H9 (cell line): Measurements from ENCODE around the gene SPATA3. TPM values are rescaled to one million over a fixed set of nuclear protein-coding genes. Genes with fewer than 3 reads are reported as not detected.

Experiments used
- DNase-seq: peaks from one replicate; pipeline ENCODE4 v3.0.0-alpha.2; 2017
- H2AFZ ChIP-seq: one replicate; pipeline ENCODE4 v1.6.1; 2013; ENCODE audit warnings: mild to moderate bottlenecking, low read length, control low read depth, moderate library complexity
- H2AK5ac ChIP-seq: 2 replicates; pipeline ENCODE4 v1.6.1; 2013; ENCODE audit warnings: low read length, control low read depth, mixed read lengths; ENCODE audit not compliant: insufficient read length
- H2BK120ac ChIP-seq: one replicate; pipeline ENCODE4 v1.6.1; 2013; ENCODE audit warnings: low read depth, mild to moderate bottlenecking, low read length, control low read depth, inconsistent platforms; ENCODE audit not compliant: poor library complexity, severe bottlenecking
- H2BK12ac ChIP-seq: 2 replicates; pipeline ENCODE4 v1.6.1; 2013; ENCODE audit warnings: low read length, control low read depth, mixed read lengths, low read depth; ENCODE audit not compliant: insufficient read length
- H2BK15ac ChIP-seq: 2 replicates; pipeline ENCODE4 v1.6.1; 2013; ENCODE audit warnings: low read depth, low read length, control low read depth
- H2BK20ac ChIP-seq: one replicate; pipeline ENCODE4 v1.6.1; 2013; ENCODE audit warnings: low read depth, mild to moderate bottlenecking, low read length, control low read depth, inconsistent platforms; ENCODE audit not compliant: poor library complexity, severe bottlenecking
- H2BK5ac ChIP-seq: 2 replicates; pipeline ENCODE4 v1.6.1; 2013; ENCODE audit warnings: low read length, control low read depth, mixed read lengths; ENCODE audit not compliant: insufficient read length
- H3K14ac ChIP-seq: 2 replicates; pipeline ENCODE4 v1.6.1; 2013; ENCODE audit warnings: low read length, control low read depth; ENCODE audit not compliant: insufficient read depth
- H3K18ac ChIP-seq: 2 replicates; pipeline ENCODE4 v1.6.1; 2013; ENCODE audit warnings: low read depth, mild to moderate bottlenecking, mixed read lengths, low read length, control low read depth; ENCODE audit not compliant: insufficient read length
- H3K23ac ChIP-seq: 2 replicates; pipeline ENCODE4 v1.6.1; 2013; ENCODE audit warnings: low read length, control low read depth, mixed read lengths, low read depth; ENCODE audit not compliant: insufficient read length
- H3K23me2 ChIP-seq: 2 replicates; pipeline ENCODE4 v1.6.1; 2013; ENCODE audit warnings: low read depth, mild to moderate bottlenecking, mixed read lengths, low read length, control low read depth; ENCODE audit not compliant: insufficient read length, poor library complexity, severe bottlenecking
- H3K27ac ChIP-seq: 2 replicates; pipeline ENCODE4 v1.5.1; 2013; ENCODE audit warnings: low read length, control low read depth, mixed read lengths, low read depth; ENCODE audit not compliant: insufficient read length
- H3K27me3 ChIP-seq: 2 replicates; pipeline ENCODE4 v1.6.1; 2013; ENCODE audit warnings: low read length, control low read depth, inconsistent platforms; ENCODE audit not compliant: insufficient read depth
- H3K4ac ChIP-seq: 2 replicates; pipeline ENCODE4 v1.6.1; 2013; ENCODE audit warnings: low read depth, mild to moderate bottlenecking, control low read depth, inconsistent platforms, low read length, moderate library complexity
- H3K4me1 ChIP-seq: 2 replicates; pipeline ENCODE4 v1.6.1; 2013; ENCODE audit warnings: low read length, control low read depth, inconsistent platforms; ENCODE audit not compliant: insufficient read depth
- H3K4me2 ChIP-seq: 2 replicates; pipeline ENCODE4 v1.6.1; 2013; ENCODE audit warnings: low read length, control low read depth, mixed read lengths; ENCODE audit not compliant: insufficient read length, insufficient read depth
- H3K56ac ChIP-seq: 2 replicates; pipeline ENCODE4 v1.6.1; 2013; ENCODE audit warnings: low read depth, mild to moderate bottlenecking, mixed read lengths, low read length, control low read depth; ENCODE audit not compliant: insufficient read length
- H3K79me1 ChIP-seq: 2 replicates; pipeline ENCODE4 v1.6.1; 2013; ENCODE audit warnings: low read depth, mild to moderate bottlenecking, moderate library complexity, low read length, control low read depth, inconsistent platforms; ENCODE audit not compliant: insufficient read depth, poor library complexity, severe bottlenecking
- H3K79me2 ChIP-seq: 2 replicates; pipeline ENCODE4 v1.6.1; 2013; ENCODE audit warnings: low read length, control low read depth, inconsistent platforms; ENCODE audit not compliant: insufficient read depth
- H3K9ac ChIP-seq: 2 replicates; pipeline ENCODE4 v1.6.1; 2013; ENCODE audit warnings: low read length, control low read depth, mixed read lengths; ENCODE audit not compliant: insufficient read length; ENCODE audit errors: extremely low read depth
- H3K9me3 ChIP-seq: one replicate; pipeline ENCODE4 v1.6.1; 2013; ENCODE audit warnings: low read depth, low read length, inconsistent platforms; ENCODE audit not compliant: control insufficient read depth
- H3T11ph ChIP-seq: one replicate; pipeline ENCODE4 v1.6.1; 2013; ENCODE audit warnings: mild to moderate bottlenecking, low read length, control low read depth, inconsistent platforms
- H4K20me1 ChIP-seq: one replicate; pipeline ENCODE4 v1.6.1; 2013; ENCODE audit not compliant: control insufficient read depth, insufficient read length, insufficient read depth
- H4K5ac ChIP-seq: 2 replicates; pipeline ENCODE4 v1.6.1; 2013; ENCODE audit warnings: low read depth, mild to moderate bottlenecking, mixed read lengths, low read length, control low read depth; ENCODE audit not compliant: insufficient read length
- H4K8ac ChIP-seq: replicated peaks from 2 replicates; pipeline ENCODE4 v1.6.1; 2013; ENCODE audit warnings: low read length, control low read depth, mixed read lengths, low read depth; ENCODE audit not compliant: insufficient read length
- H4K91ac ChIP-seq: 2 replicates; pipeline ENCODE4 v1.6.1; 2013; ENCODE audit warnings: low read depth, mild to moderate bottlenecking, moderate library complexity, mixed read lengths, low read length, control low read depth; ENCODE audit not compliant: insufficient read length
- H3K27ac Mint-ChIP-seq, 3 experiments: 2 replicates in 2 of 3; 3 replicates in 1 of 3; pipeline ENCODE4 v1.8.0; 2020 to 2021; ENCODE audit warnings: mixed read lengths in 3 of 3, mild to moderate bottlenecking in 1 of 3, moderate library complexity in 1 of 3
- H3K27me3 Mint-ChIP-seq: 2 replicates; pipeline ENCODE4 v1.8.0; 2021; ENCODE audit warnings: low read depth, mild to moderate bottlenecking, moderate library complexity, mixed read lengths
- H3K36me3 Mint-ChIP-seq, 3 experiments: 2 replicates in 2 of 3; 3 replicates in 1 of 3; pipeline ENCODE4 v1.8.0; 2020 to 2021; ENCODE audit warnings: low read depth in 3 of 3, mixed read lengths in 3 of 3; ENCODE audit not compliant: insufficient read depth in 1 of 3
- H3K4me1 Mint-ChIP-seq, 2 experiments: 2 replicates each; pipeline ENCODE4 v1.8.0; 2020; ENCODE audit warnings: mixed read lengths in 2 of 2
- H3K4me3 Mint-ChIP-seq, 2 experiments: 2 replicates in 1 of 2; 3 replicates in 1 of 2; pipeline ENCODE4 v1.8.0; 2020 to 2021; ENCODE audit warnings: mild to moderate bottlenecking in 2 of 2, mixed read lengths in 2 of 2, moderate library complexity in 1 of 2
- H3K9me3 Mint-ChIP-seq, 2 experiments: 2 replicates in 1 of 2; 3 replicates in 1 of 2; pipeline ENCODE4 v1.8.0; 2020; ENCODE audit warnings: mild to moderate bottlenecking in 2 of 2, mixed read lengths in 2 of 2, moderate library complexity in 1 of 2
- CTCF ChIP-seq: fragments of 200-600 bp; sonication (generic); conservative IDR thresholded peaks from 3 replicates; pipeline ENCODE4 v1.8.0; 2021; ENCODE audit warnings: antibody characterized with exemption, mild to moderate bottlenecking
- WGBS: extraction: QIAGEN DNeasy Blood & Tissue Kit; methylation state at CpG from one replicate; pipeline ENCODE4 v1.1.7; 2013; ENCODE audit warnings: missing lambda C conversion rate, low lambda C conversion rate, mixed read lengths; ENCODE audit not compliant: insufficient read length; ENCODE audit errors: extremely low coverage; 5-methylcytosine and 5-hydroxymethylcytosine counted together
- total RNA-seq: library from RNA; stranded (reverse); gene quantifications from 2 replicates; pipeline ENCODE4 v1.2.1, GENCODE V29; 2021

SPATA3 gene
- total RNA-seq, 1 experiment from 2014 or later, result not detected

GRCh38 chr2:230982126-230982525 lies 13.8 kb upstream of the SPATA3 start:
- WGBS, result no CpG with 5 or more reads among the region's 5 CpGs
- no peak overlapping the region for H2AK5ac ChIP-seq
- H3K27me3 ChIP-seq, result no peaks in the 10 kb centered on the region
- no peaks in the 10 kb centered on the region for H3K79me1 ChIP-seq
- no peak overlapping the region for H3K4me3 Mint-ChIP-seq
- H3K4me1 ChIP-seq, result no peaks in the 10 kb centered on the region
- H3K9ac ChIP-seq, result no peak overlapping the region
- H3K4ac ChIP-seq, result no peak overlapping the region
- no peak overlapping the region for H4K5ac ChIP-seq
- no peak overlapping the region for H3K4me2 ChIP-seq
- H2BK20ac ChIP-seq, result no peak overlapping the region
- H2BK15ac ChIP-seq, result no peak overlapping the region
- peaks cover 23 to 40% of the 10 kb centered on the region in 2 experiments for H3K4me1 Mint-ChIP-seq
- H4K91ac ChIP-seq, result no peak overlapping the region
- no peak overlapping the region for H3K23ac ChIP-seq
- H3K14ac ChIP-seq, result no peak overlapping the region
- no peaks in the 10 kb centered on the region for H4K20me1 ChIP-seq
- H2BK12ac ChIP-seq, result no peak overlapping the region
- no peaks in the 10 kb centered on the region for H3K79me2 ChIP-seq
- no peak overlapping the region for H3K18ac ChIP-seq
- H3K56ac ChIP-seq, result no peak overlapping the region
- H4K8ac ChIP-seq, result no peak overlapping the region
- no peak overlapping the region for H2BK5ac ChIP-seq
- DNase-seq, result no peak
- H3K36me3 Mint-ChIP-seq, result no peaks in the 10 kb centered on the region; a peak in 1 of 7 replicates
- H3K27me3 Mint-ChIP-seq, result peaks cover 3% of the 10 kb centered on the region
- no peaks in the 10 kb centered on the region for H3K23me2 ChIP-seq
- no peak for TF ChIP-seq CTCF
- H2AFZ ChIP-seq, result no peak overlapping the region
- H3K27ac Mint-ChIP-seq, result peak overlapping the region in 1 of 3 experiments; percentile 62; a peak in 1 of 7 replicates
- no peak overlapping the region for H3K27ac ChIP-seq
- no peak overlapping the region for H3T11ph ChIP-seq
- no peaks in the 10 kb centered on the region for H3K9me3 ChIP-seq
- H3K9me3 Mint-ChIP-seq, result no peaks in the 10 kb centered on the region
- no peak overlapping the region for H2BK120ac ChIP-seq
